ENCODE results near the gene LHX2.

DNA sequence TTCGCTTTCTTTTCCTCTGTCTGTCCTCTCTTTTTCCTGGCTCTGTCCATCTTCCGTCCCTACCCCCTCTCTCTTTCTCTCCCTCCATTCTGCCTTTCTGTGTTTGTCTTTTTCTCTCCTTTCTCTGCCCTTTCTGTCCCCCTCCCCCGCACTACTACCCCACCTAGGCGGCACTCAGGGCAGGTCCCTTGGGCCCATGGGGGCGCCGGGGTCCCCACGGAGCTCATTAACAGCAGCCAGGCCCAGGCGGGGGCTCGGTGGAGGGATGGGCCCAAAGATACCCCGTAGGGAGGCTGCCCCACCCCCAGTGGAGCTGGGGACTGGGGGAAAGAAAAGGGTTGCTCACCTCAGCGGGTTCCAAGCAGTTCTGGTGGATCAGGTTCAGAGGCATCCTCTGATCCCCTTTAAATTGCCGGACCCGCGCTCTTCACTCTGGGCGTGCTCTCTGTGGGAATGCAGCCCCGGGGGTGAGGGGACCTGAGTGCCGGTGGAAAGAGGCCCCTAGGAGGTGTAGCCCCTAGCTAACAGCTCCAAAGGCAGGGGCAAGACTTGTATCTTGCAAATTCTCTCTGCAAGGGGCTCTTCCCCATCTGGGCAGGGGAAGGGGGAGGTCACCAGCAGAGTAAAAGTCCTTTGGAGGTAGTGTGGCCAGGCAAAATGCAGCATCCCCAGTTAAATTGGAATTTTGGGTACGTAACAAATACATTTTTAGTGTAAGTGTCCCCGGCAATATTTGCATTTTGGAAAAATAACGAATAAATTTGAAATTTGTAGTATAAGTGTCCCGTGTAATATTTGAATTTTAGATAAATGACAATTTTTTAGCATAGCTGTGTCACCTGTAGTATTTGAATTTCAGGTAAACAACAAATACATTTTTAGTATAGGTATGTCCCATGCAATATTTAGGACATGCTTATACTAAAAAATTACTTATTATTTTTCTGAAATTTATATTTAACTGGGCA, 7.4 kb downstream of the LHX2 start:
- TF ChIP-seq, protein P1, sequence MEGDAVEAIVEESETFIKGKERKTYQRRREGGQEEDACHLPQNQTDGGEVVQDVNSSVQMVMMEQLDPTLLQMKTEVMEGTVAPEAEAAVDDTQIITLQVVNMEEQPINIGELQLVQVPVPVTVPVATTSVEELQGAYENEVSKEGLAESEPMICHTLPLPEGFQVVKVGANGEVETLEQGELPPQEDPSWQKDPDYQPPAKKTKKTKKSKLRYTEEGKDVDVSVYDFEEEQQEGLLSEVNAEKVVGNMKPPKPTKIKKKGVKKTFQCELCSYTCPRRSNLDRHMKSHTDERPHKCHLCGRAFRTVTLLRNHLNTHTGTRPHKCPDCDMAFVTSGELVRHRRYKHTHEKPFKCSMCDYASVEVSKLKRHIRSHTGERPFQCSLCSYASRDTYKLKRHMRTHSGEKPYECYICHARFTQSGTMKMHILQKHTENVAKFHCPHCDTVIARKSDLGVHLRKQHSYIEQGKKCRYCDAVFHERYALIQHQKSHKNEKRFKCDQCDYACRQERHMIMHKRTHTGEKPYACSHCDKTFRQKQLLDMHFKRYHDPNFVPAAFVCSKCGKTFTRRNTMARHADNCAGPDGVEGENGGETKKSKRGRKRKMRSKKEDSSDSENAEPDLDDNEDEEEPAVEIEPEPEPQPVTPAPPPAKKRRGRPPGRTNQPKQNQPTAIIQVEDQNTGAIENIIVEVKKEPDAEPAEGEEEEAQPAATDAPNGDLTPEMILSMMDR (IDR thresholded peaks at IDR 0.05 in 8 of 11, conservative IDR thresholded peaks at IDR 0.05 in 3 of 11), result no peak
- no peak for TF ChIP-seq POLR2A (IDR thresholded peaks at IDR 0.05)
